Thoracic aorta (tissue), 2 donors: ENCODE data around the gene SERINC2. TPM values are rescaled to one million over a fixed set of nuclear protein-coding genes. Genes with fewer than 3 reads are reported as not detected.

Source experiments
- ATAC-seq: fragments of 150-250 bp; one replicate; pipeline ENCODE4 v1.8.0; 2017; ENCODE audit warnings: low read depth; ENCODE audit not compliant: insufficient number of reproducible peaks, low FRiP score
- DNase-seq: peaks from one replicate; pipeline ENCODE4 v3.0.0-alpha.2; 2020; ENCODE audit warnings: low spot score
- H3K27ac ChIP-seq, 2 donors: fragments of 200-600 bp; sonication (generic); 1 replicate in 1 of 2; 2 replicates in 1 of 2; pipeline ENCODE4 v1.5.1; 2016; ENCODE audit warnings: mild to moderate bottlenecking in 2 of 2, moderate library complexity in 2 of 2
- H3K27me3 ChIP-seq: fragments of 200-600 bp; sonication (generic); replicated peaks from 2 replicates; pipeline ENCODE4 v1.6.0; 2016; ENCODE audit warnings: mild to moderate bottlenecking; ENCODE audit not compliant: insufficient read depth
- H3K36me3 ChIP-seq: fragments of 200-600 bp; sonication (generic); one replicate; pipeline ENCODE4 v1.5.1; 2016
- H3K4me1 ChIP-seq, 2 donors: fragments of 200-600 bp; sonication (generic); 1 replicate in 1 of 2; 2 replicates in 1 of 2; pipeline versions ENCODE4 v1.5.1 to v1.6.0; 2016; ENCODE audit warnings: low read depth in 2 of 2, mild to moderate bottlenecking in 1 of 2; ENCODE audit not compliant: control insufficient read depth in 1 of 2
- H3K4me3 ChIP-seq: fragments of 200-600 bp; sonication (generic); 2 replicates; pipeline ENCODE4 v1.5.1; 2016; ENCODE audit warnings: mild to moderate bottlenecking
- H3K9me3 ChIP-seq: fragments of 200-600 bp; sonication (generic); 2 replicates; pipeline ENCODE4 v1.5.1; 2016
- CTCF ChIP-seq: fragments of 200-600 bp; sonication (generic); IDR thresholded peaks from one replicate; pipeline ENCODE4 v1.5.1; 2019; ENCODE audit warnings: antibody characterized with exemption
- total RNA-seq, 2 donors: library from RNA; depleted of rRNA; stranded (reverse); fragments of >200 nt; gene quantifications; one replicate each; pipeline versions ENCODE4 v1.1.0 to v1.2.3, GENCODE V29; 2016

The SERINC2 gene
- total RNA-seq, 2 donors from 2014 or later: 7.6 to 12.3 TPM

DNA sequence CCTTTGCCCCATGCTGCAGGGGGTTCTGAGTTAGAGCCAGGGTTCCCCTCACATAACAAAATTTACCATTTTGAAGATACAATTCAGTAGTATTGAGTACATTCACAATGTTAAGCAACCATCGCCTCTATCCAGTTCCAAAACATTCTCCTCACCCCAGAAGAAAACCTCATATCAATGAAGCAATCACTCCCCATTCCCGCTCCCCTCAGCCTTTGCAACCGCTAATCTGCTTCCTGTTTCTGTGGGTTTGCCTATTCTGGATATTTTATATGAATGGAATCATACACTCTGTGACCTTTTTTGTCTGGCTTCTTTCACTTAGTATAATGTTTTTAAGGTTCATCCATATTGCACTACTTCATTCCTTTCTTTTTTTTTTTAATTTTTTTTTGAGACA is 32.9 kb downstream of the SERINC2 start:
- no peak for DNase-seq
- Histone ChIP-seq H3K36me3 (no peaks in the 10 kb centered on the region), H3K4me3 (no peak overlapping the region), H3K9me3 (peaks cover 3% of the 10 kb centered on the region), H3K27me3 (no peaks in the 10 kb centered on the region), H3K27ac (no peak overlapping the region), H3K4me1 (no peaks in the 10 kb centered on the region)
- ATAC-seq: no peak
- TF ChIP-seq CTCF: no peak

- Histone ChIP-seq H3K27me3 (no peaks in the 10 kb centered on the region), H3K9me3 (peaks cover 3% of the 10 kb centered on the region), H3K4me3 (no peak overlapping the region), H3K27ac (no peak overlapping the region), H3K36me3 (no peaks in the 10 kb centered on the region), H3K4me1 (no peaks in the 10 kb centered on the region)
- no peak for TF ChIP-seq CTCF
- DNase-seq: no peak
- no peak for ATAC-seq
Measured at GRCh38 chr1:31447210-31447609, 34.2 kb downstream of the SERINC2 start.

DNA sequence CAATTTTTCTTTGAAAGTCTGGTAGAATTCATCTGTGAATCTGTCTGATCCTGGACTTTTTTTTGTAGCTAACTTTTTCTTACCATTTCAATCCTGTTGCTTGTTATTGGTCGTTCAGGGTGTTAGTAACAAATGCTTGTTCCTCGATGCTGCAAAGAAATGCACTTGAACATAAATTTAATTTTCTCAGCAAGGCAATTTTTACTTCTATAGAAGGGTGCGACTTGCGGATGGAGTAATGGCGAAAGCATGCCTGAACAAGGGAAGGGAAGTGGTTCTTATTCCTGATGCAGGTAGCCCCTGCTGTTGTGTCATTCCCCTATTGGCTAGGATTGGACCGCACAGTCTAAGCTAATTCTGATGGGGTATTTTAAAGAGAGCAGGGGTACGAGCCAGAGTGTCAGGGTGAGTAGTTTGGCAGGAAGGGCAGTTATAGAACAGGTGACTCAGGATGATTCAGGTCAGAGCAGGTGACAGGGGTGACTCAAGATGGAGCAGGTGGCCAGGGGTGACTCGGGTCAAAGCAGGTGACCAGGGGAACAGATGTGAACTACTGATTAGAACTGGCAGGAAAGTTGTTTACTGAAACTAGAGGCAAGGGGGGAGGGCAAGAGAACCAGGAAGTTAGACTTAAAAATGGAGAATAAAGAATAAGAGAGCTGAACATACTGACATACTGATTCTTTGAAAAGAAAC is 40.5 kb downstream of the SERINC2 start:
- no peak for TF ChIP-seq CTCF
- no peaks in the 10 kb centered on the region for H3K4me1 ChIP-seq
- no peak for ATAC-seq
- H3K9me3 ChIP-seq: peaks cover 16% of the 10 kb centered on the region
- H3K4me3 ChIP-seq: no peak overlapping the region
- H3K36me3 ChIP-seq: no peaks in the 10 kb centered on the region
- H3K27ac ChIP-seq: no peak overlapping the region
- H3K27me3 ChIP-seq: no peaks in the 10 kb centered on the region
- no peak for DNase-seq

GRCh38 chr1:31458287-31458896 is 45.4 kb downstream of the SERINC2 start:
- ATAC-seq (no peak), DNase-seq (no peak)
- no peak for TF ChIP-seq CTCF
- H3K4me1 ChIP-seq: no peaks in the 10 kb centered on the region
- no peak overlapping the region for H3K27ac ChIP-seq
- H3K36me3 ChIP-seq: no peaks in the 10 kb centered on the region
- no peak overlapping the region for H3K4me3 ChIP-seq
- H3K27me3 ChIP-seq: no peaks in the 10 kb centered on the region
- peaks cover 29% of the 10 kb centered on the region for H3K9me3 ChIP-seq

- Histone ChIP-seq H3K9me3 (peaks cover 26% of the 10 kb centered on the region), H3K27ac (no peak overlapping the region), H3K4me1 (no peaks in the 10 kb centered on the region), H3K27me3 (no peaks in the 10 kb centered on the region), H3K4me3 (no peak overlapping the region), H3K36me3 (no peaks in the 10 kb centered on the region)
- ATAC-seq (no peak), DNase-seq (no peak)
- TF ChIP-seq CTCF: no peak
Measured at GRCh38 chr1:31460027-31460426, 47.0 kb downstream of the SERINC2 start.
